ENCODE results near the gene ASCL5. TPM values are rescaled to one million over a fixed set of nuclear protein-coding genes. Genes with fewer than 3 reads are reported as not detected.

ASCL5 gene
- total RNA-seq, 1 experiment from 2014 or later = 0.31 TPM

DNA sequence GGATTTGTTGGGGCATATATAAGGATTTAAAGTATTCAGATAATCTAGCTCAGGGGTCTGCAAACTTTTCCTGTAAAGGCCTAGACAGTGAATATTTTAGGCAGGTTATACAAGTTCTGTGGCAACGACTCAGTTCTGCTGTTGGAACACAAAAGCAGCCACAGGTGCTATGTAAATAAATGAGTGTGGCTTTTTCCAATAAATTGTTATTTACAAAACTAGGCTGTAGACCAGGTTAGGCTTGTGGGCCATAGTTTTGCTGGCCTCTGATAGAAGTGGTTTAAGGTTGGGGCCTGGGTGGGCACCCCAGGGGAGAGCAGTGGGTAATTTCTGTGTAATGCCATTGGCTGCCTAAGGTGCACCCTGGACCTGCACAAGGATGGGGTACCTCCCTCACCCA, 46.8 kb upstream of the ASCL5 start (continued):
- TF ChIP-seq, protein P1, sequence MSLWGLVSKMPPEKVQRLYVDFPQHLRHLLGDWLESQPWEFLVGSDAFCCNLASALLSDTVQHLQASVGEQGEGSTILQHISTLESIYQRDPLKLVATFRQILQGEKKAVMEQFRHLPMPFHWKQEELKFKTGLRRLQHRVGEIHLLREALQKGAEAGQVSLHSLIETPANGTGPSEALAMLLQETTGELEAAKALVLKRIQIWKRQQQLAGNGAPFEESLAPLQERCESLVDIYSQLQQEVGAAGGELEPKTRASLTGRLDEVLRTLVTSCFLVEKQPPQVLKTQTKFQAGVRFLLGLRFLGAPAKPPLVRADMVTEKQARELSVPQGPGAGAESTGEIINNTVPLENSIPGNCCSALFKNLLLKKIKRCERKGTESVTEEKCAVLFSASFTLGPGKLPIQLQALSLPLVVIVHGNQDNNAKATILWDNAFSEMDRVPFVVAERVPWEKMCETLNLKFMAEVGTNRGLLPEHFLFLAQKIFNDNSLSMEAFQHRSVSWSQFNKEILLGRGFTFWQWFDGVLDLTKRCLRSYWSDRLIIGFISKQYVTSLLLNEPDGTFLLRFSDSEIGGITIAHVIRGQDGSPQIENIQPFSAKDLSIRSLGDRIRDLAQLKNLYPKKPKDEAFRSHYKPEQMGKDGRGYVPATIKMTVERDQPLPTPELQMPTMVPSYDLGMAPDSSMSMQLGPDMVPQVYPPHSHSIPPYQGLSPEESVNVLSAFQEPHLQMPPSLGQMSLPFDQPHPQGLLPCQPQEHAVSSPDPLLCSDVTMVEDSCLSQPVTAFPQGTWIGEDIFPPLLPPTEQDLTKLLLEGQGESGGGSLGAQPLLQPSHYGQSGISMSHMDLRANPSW (CRISPR knock-in tag; conservative IDR thresholded peaks at IDR 0.05; ENCODE audit: low read depth) = no peak
- TF ChIP-seq JUN (CRISPR knock-in tag; IDR thresholded peaks at IDR 0.05) (no peak), TP53 (CRISPR knock-in tag; IDR thresholded peaks at IDR 0.05) (no peak), NR3C1 (CRISPR knock-in tag; conservative IDR thresholded peaks at IDR 0.05; ENCODE audit: low read depth) (no peak), NFE2L1 (CRISPR knock-in tag; IDR thresholded peaks at IDR 0.05) (no peak), GTF2I (CRISPR knock-in tag; conservative IDR thresholded peaks at IDR 0.05) (no peak)

DNA sequence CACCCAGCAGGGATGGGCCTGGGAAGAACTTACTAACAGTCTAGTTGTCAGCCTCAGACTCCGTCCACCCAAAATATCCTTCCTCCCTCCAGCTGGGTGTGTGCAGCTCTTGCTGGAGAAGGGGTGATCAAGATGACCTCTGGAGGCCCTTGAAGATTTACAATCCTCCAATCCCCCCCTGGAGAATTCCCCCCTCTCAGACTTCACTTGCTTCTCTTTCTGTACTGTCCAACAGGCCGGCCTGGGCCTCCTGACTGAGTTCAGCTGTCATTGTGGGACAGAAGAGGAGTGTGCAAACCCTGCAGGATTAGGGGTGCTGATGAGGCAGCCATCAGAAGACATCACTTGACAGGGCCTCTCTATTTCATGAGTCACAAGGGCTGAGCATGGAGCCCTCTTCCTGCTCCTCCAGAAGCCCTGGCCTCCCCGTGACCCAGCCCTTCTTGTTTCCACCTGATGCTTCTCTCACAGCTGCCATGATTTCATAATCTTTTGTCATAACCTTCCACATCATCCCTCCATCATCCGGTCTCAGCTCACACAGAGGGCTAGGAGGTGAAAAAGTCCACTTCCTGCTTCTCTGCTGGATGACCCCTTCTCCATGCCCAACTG, 46.1 kb upstream of the ASCL5 start:
- peaks cover 19% of the 10 kb centered on the region for H3K4me1 Mint-ChIP-seq
- ChIA-PET POLR2A (no interaction called here), CTCF (no interaction called here)
- no peak for ATAC-seq
- no peak overlapping the region for H3K4me3 Mint-ChIP-seq
- H3K27ac Mint-ChIP-seq = no peak overlapping the region
- no peaks in the 10 kb centered on the region; the same call in 1 of the 2 replicates for H3K9me3 Mint-ChIP-seq
- no peak for DNase-seq (ENCODE audit: low spot score)
- H3K36me3 Mint-ChIP-seq = no peaks in the 10 kb centered on the region
- TF ChIP-seq ATF1 (CRISPR knock-in tag; IDR thresholded peaks at IDR 0.05) = no peak
- TF ChIP-seq HMGA2 (CRISPR knock-in tag; IDR thresholded peaks at IDR 0.05) = no peak
- TF ChIP-seq ZNF232 (CRISPR knock-in tag; IDR thresholded peaks at IDR 0.05) = no peak
- no peak for TF ChIP-seq JUN (CRISPR knock-in tag; IDR thresholded peaks at IDR 0.05)
- no peak for TF ChIP-seq SMAD4 (CRISPR knock-in tag; IDR thresholded peaks at IDR 0.05)
- TF ChIP-seq ETV6 (CRISPR knock-in tag; IDR thresholded peaks at IDR 0.05) = no peak
- TF ChIP-seq, protein P2, sequence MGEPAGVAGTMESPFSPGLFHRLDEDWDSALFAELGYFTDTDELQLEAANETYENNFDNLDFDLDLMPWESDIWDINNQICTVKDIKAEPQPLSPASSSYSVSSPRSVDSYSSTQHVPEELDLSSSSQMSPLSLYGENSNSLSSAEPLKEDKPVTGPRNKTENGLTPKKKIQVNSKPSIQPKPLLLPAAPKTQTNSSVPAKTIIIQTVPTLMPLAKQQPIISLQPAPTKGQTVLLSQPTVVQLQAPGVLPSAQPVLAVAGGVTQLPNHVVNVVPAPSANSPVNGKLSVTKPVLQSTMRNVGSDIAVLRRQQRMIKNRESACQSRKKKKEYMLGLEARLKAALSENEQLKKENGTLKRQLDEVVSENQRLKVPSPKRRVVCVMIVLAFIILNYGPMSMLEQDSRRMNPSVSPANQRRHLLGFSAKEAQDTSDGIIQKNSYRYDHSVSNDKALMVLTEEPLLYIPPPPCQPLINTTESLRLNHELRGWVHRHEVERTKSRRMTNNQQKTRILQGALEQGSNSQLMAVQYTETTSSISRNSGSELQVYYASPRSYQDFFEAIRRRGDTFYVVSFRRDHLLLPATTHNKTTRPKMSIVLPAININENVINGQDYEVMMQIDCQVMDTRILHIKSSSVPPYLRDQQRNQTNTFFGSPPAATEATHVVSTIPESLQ (CRISPR knock-in tag; IDR thresholded peaks at IDR 0.05) = no peak
- TF ChIP-seq, protein P3, sequence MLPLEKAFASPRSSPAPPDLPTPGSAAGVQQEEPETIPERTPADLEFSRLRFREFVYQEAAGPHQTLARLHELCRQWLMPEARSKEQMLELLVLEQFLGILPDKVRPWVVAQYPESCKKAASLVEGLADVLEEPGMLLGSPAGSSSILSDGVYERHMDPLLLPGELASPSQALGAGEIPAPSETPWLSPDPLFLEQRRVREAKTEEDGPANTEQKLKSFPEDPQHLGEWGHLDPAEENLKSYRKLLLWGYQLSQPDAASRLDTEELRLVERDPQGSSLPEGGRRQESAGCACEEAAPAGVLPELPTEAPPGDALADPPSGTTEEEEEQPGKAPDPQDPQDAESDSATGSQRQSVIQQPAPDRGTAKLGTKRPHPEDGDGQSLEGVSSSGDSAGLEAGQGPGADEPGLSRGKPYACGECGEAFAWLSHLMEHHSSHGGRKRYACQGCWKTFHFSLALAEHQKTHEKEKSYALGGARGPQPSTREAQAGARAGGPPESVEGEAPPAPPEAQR (CRISPR knock-in tag; IDR thresholded peaks at IDR 0.05) = no peak
- TF ChIP-seq ZNF219 (CRISPR knock-in tag; IDR thresholded peaks at IDR 0.05; ENCODE audit: borderline replicate concordance) = no peak
- no peak for TF ChIP-seq RELA (CRISPR knock-in tag; IDR thresholded peaks at IDR 0.05; ENCODE audit: borderline replicate concordance)
- no peak for TF ChIP-seq CBFB (CRISPR knock-in tag; IDR thresholded peaks at IDR 0.05; ENCODE audit: low read depth)
- TF ChIP-seq ELF4 (CRISPR knock-in tag; IDR thresholded peaks at IDR 0.05; ENCODE audit: low read depth) = no peak
- TF ChIP-seq FOXK1 (CRISPR knock-in tag; IDR thresholded peaks at IDR 0.05) = no peak
- no peak for TF ChIP-seq CREB1 (CRISPR knock-in tag; IDR thresholded peaks at IDR 0.05)
- TF ChIP-seq ZNF263 (CRISPR knock-in tag; IDR thresholded peaks at IDR 0.05; ENCODE audit: low read depth) = no peak
- no peak for TF ChIP-seq SP1 (CRISPR knock-in tag; conservative IDR thresholded peaks at IDR 0.05)
- TF ChIP-seq TEAD4 (CRISPR knock-in tag; IDR thresholded peaks at IDR 0.05) = no peak
- TF ChIP-seq ZNF416 (CRISPR knock-in tag; IDR thresholded peaks at IDR 0.05) = no peak
- TF ChIP-seq, protein P4, sequence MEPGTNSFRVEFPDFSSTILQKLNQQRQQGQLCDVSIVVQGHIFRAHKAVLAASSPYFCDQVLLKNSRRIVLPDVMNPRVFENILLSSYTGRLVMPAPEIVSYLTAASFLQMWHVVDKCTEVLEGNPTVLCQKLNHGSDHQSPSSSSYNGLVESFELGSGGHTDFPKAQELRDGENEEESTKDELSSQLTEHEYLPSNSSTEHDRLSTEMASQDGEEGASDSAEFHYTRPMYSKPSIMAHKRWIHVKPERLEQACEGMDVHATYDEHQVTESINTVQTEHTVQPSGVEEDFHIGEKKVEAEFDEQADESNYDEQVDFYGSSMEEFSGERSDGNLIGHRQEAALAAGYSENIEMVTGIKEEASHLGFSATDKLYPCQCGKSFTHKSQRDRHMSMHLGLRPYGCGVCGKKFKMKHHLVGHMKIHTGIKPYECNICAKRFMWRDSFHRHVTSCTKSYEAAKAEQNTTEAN (CRISPR knock-in tag; IDR thresholded peaks at IDR 0.05) = no peak
- TF ChIP-seq MYBL2 (CRISPR knock-in tag; IDR thresholded peaks at IDR 0.05) = no peak
- peaks cover 31% of the 10 kb centered on the region for H3K27me3 Mint-ChIP-seq (ENCODE audit: low read depth)

Data from WTC11 (cell line).